ENCODE data around the gene FBLN2.
A peak's percentile ranks its signal among the peaks of the same experiment; 100 is the strongest.
"Not testable (repeated sequence)": the region's sequence is repeated elsewhere in the genome, so short reads cannot be mapped to it uniquely, and the experiment has no call there.

FBLN2 gene

GRCh38 chr3:13513913-13514517, 34.9 kb upstream of the FBLN2 start:
- DNase-seq (ENCODE audit: low spot score) = no peak

GRCh38 chr3:13514639-13515435, 34.1 kb upstream of the FBLN2 start:
- DNase-seq (ENCODE audit: low spot score) = no peak

GRCh38 chr3:13515786-13516759, 32.9 kb upstream of the FBLN2 start:
- DNase-seq (ENCODE audit: low spot score) = no peak

GRCh38 chr3:13516760-13517135, 32.2 kb upstream of the FBLN2 start:
- DNase-seq (ENCODE audit: low spot score) = no peak

GRCh38 chr3:13517253-13517977, 31.5 kb upstream of the FBLN2 start:
- no peak for DNase-seq (ENCODE audit: low spot score)

GRCh38 chr3:13518516-13518953, 30.4 kb upstream of the FBLN2 start:
- DNase-seq (ENCODE audit: low spot score) = peak; percentile 70

- DNase-seq (ENCODE audit: low spot score) = no peak
Observed at GRCh38 chr3:13519006-13519791, 29.7 kb upstream of the FBLN2 start.

GRCh38 chr3:13520326-13520880, 28.5 kb upstream of the FBLN2 start:
- no peak for DNase-seq (ENCODE audit: low spot score)

GRCh38 chr3:13521309-13521708, 27.6 kb upstream of the FBLN2 start:
- DNase-seq (ENCODE audit: low spot score) = no peak

GRCh38 chr3:13521749-13522148, 27.2 kb upstream of the FBLN2 start:
- DNase-seq (ENCODE audit: low spot score) = not testable (repeated sequence)

- no peak for DNase-seq (ENCODE audit: low spot score)
Observed at GRCh38 chr3:13522236-13522635, 26.7 kb upstream of the FBLN2 start.

- peak; percentile 54 for DNase-seq (ENCODE audit: low spot score)
Observed at GRCh38 chr3:13524979-13525669, 23.8 kb upstream of the FBLN2 start.

- DNase-seq (ENCODE audit: low spot score) = peak; percentile 48
Observed at GRCh38 chr3:13525827-13526625, 22.9 kb upstream of the FBLN2 start.

GRCh38 chr3:13526626-13526949, 22.3 kb upstream of the FBLN2 start:
- no peak for DNase-seq (ENCODE audit: low spot score)

GRCh38 chr3:13528217-13528867, 20.6 kb upstream of the FBLN2 start:
- DNase-seq (ENCODE audit: low spot score) = no peak

- DNase-seq (ENCODE audit: low spot score) = no peak
Observed at GRCh38 chr3:13529196-13530112, 19.5 kb upstream of the FBLN2 start.

GRCh38 chr3:13530241-13531009, 18.5 kb upstream of the FBLN2 start:
- DNase-seq (ENCODE audit: low spot score) = no peak

Measured in AG08395 (cell line).